Spleen (tissue), 7 donors: ENCODE results near the gene FRMD5.

Experiments used
- CTCF ChIP-seq, 11 experiments: fragments of 200-600 bp in 7 of 11; fragments of 450-650 bp in 4 of 11; sonication (generic) in 4 of 11; IDR thresholded peaks in 8 of 11; conservative IDR thresholded peaks in 3 of 11; 1 replicate in 7 of 11; 2 replicates in 4 of 11; pipeline versions ENCODE4 v1.4.0 to v1.8.0; 2016 to 2021; ENCODE audit warnings: antibody characterized with exemption in 11 of 11, inconsistent platforms in 4 of 11, mild to moderate bottlenecking in 1 of 11
- POLR2AphosphoS5 ChIP-seq, 3 donors: sonication (generic); formaldehyde crosslinking; IDR thresholded peaks; one replicate each; pipeline ENCODE4 v1.5.1; 2017; ENCODE audit warnings: antibody characterized with exemption in 3 of 3
- donor health status: DM: no; HTN: no; CAD: no; lungs with moderate emphysema.
- donor health status: DM: no; HTN: no; CAD: no.
- donor health status: DM: no; HTN: no; CAD: no.

- TF ChIP-seq CTCF (IDR thresholded peaks at IDR 0.05 in 8 of 11, conservative IDR thresholded peaks at IDR 0.05 in 3 of 11) (no peak), POLR2AphosphoS5 (IDR thresholded peaks at IDR 0.05) (no peak)
These were observed 13.7 kb downstream of the FRMD5 start for GRCh38 chr15:44181410-44181809.
